CD14-positive monocyte (primary cell): ENCODE data around the gene SCP2. TPM values are rescaled to one million over a fixed set of nuclear protein-coding genes. Genes with fewer than 3 reads are reported as not detected.

Experiments
- DNase-seq, 3 donors: peaks; one replicate each; pipeline ENCODE4 v3.0.0-alpha.2; 2011 to 2022
- H2AFZ ChIP-seq: 2 replicates; pipeline ENCODE4 v1.6.0; 2012; ENCODE audit warnings: mild to moderate bottlenecking, low read depth, low read length, inconsistent platforms; ENCODE audit not compliant: insufficient read depth, poor library complexity, severe bottlenecking
- H3K27ac ChIP-seq, 2 donors: 1 replicate in 1 of 2; 2 replicates in 1 of 2; pipeline ENCODE4 v1.5.1; 2012 to 2013; ENCODE audit warnings: low read length in 2 of 2, control low read depth in 1 of 2, inconsistent platforms in 1 of 2, low read depth in 1 of 2, mild to moderate bottlenecking in 1 of 2
- H3K27me3 ChIP-seq, 2 donors: one replicate each; pipeline versions ENCODE4 v1.6.0 to v1.6.1; 2011 to 2013; ENCODE audit warnings: low read length in 2 of 2; ENCODE audit not compliant: control insufficient read depth in 2 of 2, insufficient read depth in 2 of 2
- H3K36me3 ChIP-seq, 2 donors: replicated peaks in 1 of 2; 1 replicate in 1 of 2; 2 replicates in 1 of 2; pipeline versions ENCODE4 v1.5.1 to v1.6.1; 2012 to 2013; ENCODE audit warnings: low read length in 2 of 2, control low read depth in 1 of 2, inconsistent platforms in 1 of 2, mild to moderate bottlenecking in 1 of 2; ENCODE audit not compliant: insufficient read depth in 2 of 2, control insufficient read depth in 1 of 2
- H3K4me1 ChIP-seq, 2 donors: 1 replicate in 1 of 2; 2 replicates in 1 of 2; pipeline versions ENCODE4 v1.5.1 to v1.6.1; 2012 to 2013; ENCODE audit warnings: low read length in 2 of 2, control low read depth in 1 of 2, inconsistent platforms in 1 of 2, mild to moderate bottlenecking in 1 of 2, moderate library complexity in 1 of 2; ENCODE audit not compliant: insufficient read depth in 2 of 2, control insufficient read depth in 1 of 2
- H3K4me2 ChIP-seq: replicated peaks from 2 replicates; pipeline ENCODE3; 2012; ENCODE audit warnings: low read length, moderate library complexity, mild to moderate bottlenecking; ENCODE audit not compliant: poor library complexity, severe bottlenecking; ENCODE audit errors: extremely low read depth
- H3K4me3 ChIP-seq, 3 experiments: fragments of 200-600 bp in 1 of 3; sonication (generic) in 1 of 3; replicated peaks in 1 of 3; 1 replicate in 2 of 3; 2 replicates in 1 of 3; pipeline ENCODE4 v1.5.1; 2011 to 2013; ENCODE audit warnings: low read length in 3 of 3, mild to moderate bottlenecking in 3 of 3, control low read depth in 2 of 3, low read depth in 2 of 3, inconsistent platforms in 1 of 3, moderate library complexity in 1 of 3
- H3K79me2 ChIP-seq: 2 replicates; pipeline ENCODE4 v1.6.0; 2012; ENCODE audit warnings: mild to moderate bottlenecking, control low read depth, inconsistent platforms, low read length, moderate library complexity; ENCODE audit not compliant: insufficient read depth
- H3K9ac ChIP-seq: 2 replicates; pipeline ENCODE4 v1.6.0; 2017; ENCODE audit warnings: low read length, mild to moderate bottlenecking; ENCODE audit not compliant: insufficient read depth, poor library complexity, severe bottlenecking
- H3K9me3 ChIP-seq, 2 donors: replicated peaks in 1 of 2; 1 replicate in 1 of 2; 2 replicates in 1 of 2; pipeline versions ENCODE4 v1.5.1 to v1.6.1; 2012 to 2013; ENCODE audit warnings: low read length in 2 of 2, control low read depth in 1 of 2; ENCODE audit not compliant: control insufficient read depth in 1 of 2, insufficient read depth in 1 of 2
- H4K20me1 ChIP-seq: 2 replicates; pipeline ENCODE4 v1.6.0; 2012; ENCODE audit warnings: mild to moderate bottlenecking, low read length, control low read depth, moderate library complexity; ENCODE audit not compliant: insufficient read depth
- H3K27ac Mint-ChIP-seq, 7 donors: one replicate each; pipeline ENCODE4 v1.8.0; 2020; ENCODE audit warnings: mild to moderate bottlenecking in 7 of 7, mixed read lengths in 7 of 7, moderate library complexity in 6 of 7, inconsistent platforms in 2 of 7
- H3K27me3 Mint-ChIP-seq, 3 donors: one replicate each; pipeline ENCODE4 v1.8.0; 2021 to 2022; ENCODE audit warnings: low read depth in 3 of 3, mild to moderate bottlenecking in 3 of 3, mixed read lengths in 3 of 3, moderate library complexity in 3 of 3, inconsistent platforms in 1 of 3
- H3K36me3 Mint-ChIP-seq, 2 donors: one replicate each; pipeline ENCODE4 v1.8.0; 2020; ENCODE audit warnings: mixed read lengths in 2 of 2, inconsistent platforms in 1 of 2, mild to moderate bottlenecking in 1 of 2
- H3K4me1 Mint-ChIP-seq: one replicate; pipeline ENCODE4 v1.8.0; 2020; ENCODE audit warnings: mild to moderate bottlenecking, mixed read lengths
- H3K4me3 Mint-ChIP-seq, 2 donors: one replicate each; pipeline ENCODE4 v1.8.0; 2020; ENCODE audit warnings: mild to moderate bottlenecking in 2 of 2, mixed read lengths in 2 of 2, moderate library complexity in 1 of 2
- H3K9me3 Mint-ChIP-seq, 7 donors: one replicate each; pipeline ENCODE4 v1.8.0; 2020 to 2022; ENCODE audit warnings: mixed read lengths in 7 of 7, mild to moderate bottlenecking in 6 of 7, moderate library complexity in 6 of 7, inconsistent platforms in 2 of 7
- CTCF ChIP-seq: fragments of 200-600 bp; IDR thresholded peaks from one replicate; pipeline ENCODE4 v1.8.0; 2022; ENCODE audit warnings: antibody characterized with exemption, mild to moderate bottlenecking
- WGBS: methylation state at CpG from one replicate; pipeline ENCODE4 v1.1.5; 2013; ENCODE audit warnings: missing lambda C conversion rate; ENCODE audit not compliant: insufficient coverage; 5-methylcytosine and 5-hydroxymethylcytosine counted together
- intact Hi-C, 2 donors: fragments of 100-400 bp; cut with micrococcal nuclease; formaldehyde crosslinking; loops; one replicate each; pipeline versions ENCODE4 v1.15.0 to v1.15.1; 2023
- polyA plus RNA-seq, 3 donors: library from polyadenylated mRNA; depleted of rRNA in 1 of 3; unstranded in 2 of 3; stranded (reverse) in 1 of 3; fragments of 300-500 nt in 2 of 3; fragments of >200 nt in 1 of 3; fragmentation: Illumina TruSeq in 2 of 3; gene quantifications; 1 replicate in 2 of 3; 2 replicates in 1 of 3; pipeline ENCODE4 v1.2.3, GENCODE V29; 2012 to 2021

SCP2 gene
- polyA plus RNA-seq, 3 donors: 56.3 to 197 (median 156) TPM

GRCh38 chr1:53068314-53069099 is 141.4 kb downstream of the SCP2 start:
- Histone ChIP-seq H3K4me1 (no peaks in the 10 kb centered on the region), H3K36me3 (no peaks in the 10 kb centered on the region), H3K79me2 (no peaks in the 10 kb centered on the region), H3K9me3 (peaks cover 0 to under 1% of the 10 kb centered on the region in 2 donors), H3K27me3 (peaks cover 7 to 9% of the 10 kb centered on the region in 2 donors), H3K9ac (no peak overlapping the region), H2AFZ (no peak overlapping the region), H4K20me1 (no peaks in the 10 kb centered on the region), H3K4me3 (no peak overlapping the region), H3K4me2 (no peak overlapping the region), H3K27ac (no peak overlapping the region)
- Mint-ChIP-seq H3K27me3 (peaks cover 7 to 12% (median 11%) of the 10 kb centered on the region in 3 donors), H3K9me3 (no peaks in the 10 kb centered on the region), H3K27ac (no peak overlapping the region), H3K36me3 (no peaks in the 10 kb centered on the region), H3K4me1 (no peaks in the 10 kb centered on the region), H3K4me3 (no peak overlapping the region)
- intact Hi-C loops: no loop called here
- 97% methylated on average over 5 of the region's 7 CpGs for WGBS
- TF ChIP-seq CTCF: no peak
- no peak for DNase-seq

GRCh38 chr1:53069265-53069662 is 142.2 kb downstream of the SCP2 start:
- H3K9me3 ChIP-seq: no peaks in the 10 kb centered on the region
- H2AFZ ChIP-seq: no peak overlapping the region

More at GRCh38 chr1:53069265-53069662, 142.2 kb downstream of the SCP2 start:
- Histone ChIP-seq H3K27me3 (peaks cover 0 to 1% of the 10 kb centered on the region in 2 donors), H3K79me2 (no peaks in the 10 kb centered on the region), H3K27ac (no peak overlapping the region), H3K4me1 (no peaks in the 10 kb centered on the region), H4K20me1 (no peaks in the 10 kb centered on the region), H3K4me2 (no peak overlapping the region), H3K4me3 (no peak overlapping the region), H3K9ac (no peak overlapping the region), H3K36me3 (no peaks in the 10 kb centered on the region)
- H3K27ac Mint-ChIP-seq: no peak overlapping the region
- no peak overlapping the region for H3K4me3 Mint-ChIP-seq
- DNase-seq: no peak
- H3K4me1 Mint-ChIP-seq: no peaks in the 10 kb centered on the region
- H3K36me3 Mint-ChIP-seq: no peaks in the 10 kb centered on the region
- intact Hi-C loops: no loop called here
- whole genome bisulfite sequencing: 96% methylated on average over 5 of the region's 7 CpGs
- no peaks in the 10 kb centered on the region for H3K9me3 Mint-ChIP-seq
- TF ChIP-seq CTCF: no peak
- peaks cover 0 to 5% (median 4%) of the 10 kb centered on the region in 3 donors for H3K27me3 Mint-ChIP-seq
